GM12878 (cell line): Measurements from ENCODE around the gene MAMDC2. TPM values are rescaled to one million over a fixed set of nuclear protein-coding genes. Genes with fewer than 3 reads are reported as not detected.

ENCODE experiments used
- ATAC-seq: fragments of 200-7000 bp; cut with Tn5 transposase; 3 replicates; pipeline ENCODE4 v1.9.1; 2020; ENCODE audit warnings: mild to moderate bottlenecking, moderate library complexity
- BruUV-seq: library from RNA; stranded (reverse); fragments of 400-500 nt; replicated peaks from 2 replicates; lab custom pipeline; 2021; lab: Mats Ljungman, UMichigan
- CTCF ChIA-PET: fragments of 300-600 bp; sonication (Branson Sonifier 250); formaldehyde crosslinking; extraction: SDS; loops from one replicate; lab custom pipeline; 2021; ENCODE audit warnings: inconsistent platforms; lab: Yijun Ruan, JAX
- POLR2A ChIA-PET: fragments of 350-600 bp; formaldehyde crosslinking; extraction: SDS; loops from one replicate; lab custom pipeline; 2021; ENCODE audit warnings: inconsistent platforms; lab: Charles Lee
- RAD21 ChIA-PET: fragments of 300-600 bp; sonication (Branson Sonifier 250); formaldehyde crosslinking; loops from one replicate; lab custom pipeline; 2023; ENCODE audit warnings: antibody characterized with exemption; ENCODE audit not compliant: unreplicated experiment; lab: Charles Lee
- SMC1A ChIA-PET: fragments of 300-600 bp; sonication (Branson Sonifier 250); formaldehyde crosslinking; loops from one replicate; lab custom pipeline; 2023; ENCODE audit not compliant: unreplicated experiment, uncharacterized antibody; lab: Charles Lee
- DNase-seq: peaks from one replicate; pipeline ENCODE4 v3.0.0-alpha.2; 2011; ENCODE audit warnings: low read depth, low spot score
- FAIRE-seq: peaks from 3 replicates; lab custom pipeline; 2011; peaks lifted over from hg19 to GRCh38; lab: Jason Lieb, UNC
- H2AFZ ChIP-seq: 2 replicates; pipeline ENCODE4 v1.6.0; 2011; ENCODE audit warnings: low read depth, low read length, control low read depth; ENCODE audit not compliant: control insufficient read depth
- H3K27ac ChIP-seq: 2 replicates; pipeline ENCODE4 v1.5.1; 2011; ENCODE audit warnings: control low read depth; ENCODE audit not compliant: control insufficient read depth, insufficient read depth
- H3K27me3 ChIP-seq, 2 experiments: replicated peaks in 1 of 2; 2 replicates each; pipeline versions ENCODE4 v1.6.0 to v1.6.1; 2011; ENCODE audit warnings: low read length in 1 of 2; ENCODE audit not compliant: control insufficient read depth in 2 of 2, insufficient read depth in 2 of 2
- H3K36me3 ChIP-seq, 2 experiments: 2 replicates each; pipeline ENCODE4 v1.5.1; 2011; ENCODE audit warnings: low read length in 1 of 2; ENCODE audit not compliant: control insufficient read depth in 2 of 2, insufficient read depth in 2 of 2
- H3K4me1 ChIP-seq: 2 replicates; pipeline ENCODE4 v1.6.1; 2011; ENCODE audit warnings: mild to moderate bottlenecking, low read length, moderate library complexity, mixed read lengths; ENCODE audit not compliant: control insufficient read depth, insufficient read depth
- H3K4me2 ChIP-seq: 2 replicates; pipeline ENCODE4 v1.6.0; 2011; ENCODE audit warnings: control low read depth; ENCODE audit not compliant: control insufficient read depth, insufficient read depth
- H3K4me3 ChIP-seq: fragments of 200-600 bp; sonication (generic); 2 replicates; pipeline ENCODE4 v1.5.1; 2016
- H3K79me2 ChIP-seq: 2 replicates; pipeline ENCODE4 v1.6.0; 2011; ENCODE audit warnings: low read length; ENCODE audit not compliant: control insufficient read depth, insufficient read depth
- H3K9ac ChIP-seq: 2 replicates; pipeline ENCODE4 v1.8.0; 2011; ENCODE audit warnings: low read length, control low read depth, mixed read lengths; ENCODE audit not compliant: control insufficient read depth, insufficient read depth
- H3K9me3 ChIP-seq: replicated peaks from 3 replicates; pipeline ENCODE4 v1.5.1; 2011; ENCODE audit warnings: mild to moderate bottlenecking, low read length; ENCODE audit not compliant: control insufficient read depth, insufficient read depth
- H4K20me1 ChIP-seq: 2 replicates; pipeline ENCODE4 v1.6.0; 2011; ENCODE audit not compliant: control insufficient read depth, insufficient read depth
- MEF2B ChIP-seq: fragments of 450-650 bp; IDR thresholded peaks from 2 replicates; pipeline ENCODE4 v1.6.1; 2018; ENCODE audit warnings: mild to moderate bottlenecking, moderate library complexity; ENCODE audit not compliant: partially characterized antibody, poor library complexity, severe bottlenecking
- MYC ChIP-seq: IDR thresholded peaks from 2 replicates; pipeline ENCODE4 v1.6.1; 2011; ENCODE audit warnings: mild to moderate bottlenecking, low read length, moderate library complexity, inconsistent platforms; ENCODE audit not compliant: insufficient read depth, insufficient replicate concordance, insufficient read length, severe bottlenecking
- WGBS: methylation state at CpG from one replicate; pipeline ENCODE4 v1.1.6; 2016; ENCODE audit warnings: low lambda C conversion rate; ENCODE audit not compliant: insufficient replicate concordance, insufficient coverage; ENCODE audit errors: missing lambda C conversion rate; 5-methylcytosine and 5-hydroxymethylcytosine counted together
- in situ Hi-C: fragments of 300-500 bp; cut with MboI; formaldehyde crosslinking; loops from 9 replicates; pipeline ENCODE4 v1.14.3; 2018; ENCODE audit warnings: mixed read lengths
- intact Hi-C: fragments of 100-400 bp; cut with micrococcal nuclease; formaldehyde crosslinking; loops from one replicate; pipeline ENCODE4 v1.14.2; 2022; ENCODE audit not compliant: unreplicated experiment
- polyA plus RNA-seq, 11 experiments: library from polyadenylated mRNA; depleted of rRNA in 4 of 11; unstranded in 6 of 11; stranded (reverse) in 5 of 11; fragments of >200 nt; fragmentation: Nextera tagmentation in 4 of 11; fragmentation: Illumina TruSeq in 1 of 11; extraction: Ambion mirVana in 4 of 11; extraction: Trizol in 1 of 11; gene quantifications; 1 replicate in 1 of 11; 2 replicates in 10 of 11; pipeline versions ENCODE4 v1.2.1 to v1.2.3, GENCODE V29; 2011 to 2016; ENCODE audit warnings: inconsistent platforms in 2 of 11, missing spikeins in 2 of 11, low read depth in 1 of 11
- total RNA-seq, 4 experiments: library from RNA; depleted of rRNA in 3 of 4; stranded (reverse); fragments of >200 nt in 3 of 4; fragmentation: Illumina TruSeq in 1 of 4; extraction: Trizol in 1 of 4; gene quantifications; 2 replicates each; pipeline versions ENCODE4 v1.2.1 to v1.2.3, GENCODE V29; 2013 to 2021
- TF ChIP-seq, protein P1 (sequence below): IDR thresholded peaks from 2 replicates; pipeline ENCODE4 v1.6.1; 2012; ENCODE audit warnings: low read depth, low read length, improper control_type of control experiment

Gene MAMDC2
- total and polyA plus RNA-seq, 10 of the 15 experiments (the other 5 are each of a cell fraction or from before 2014, with no cell fraction given): 0.01 to 0.09 TPM; not detected in 8

DNA sequence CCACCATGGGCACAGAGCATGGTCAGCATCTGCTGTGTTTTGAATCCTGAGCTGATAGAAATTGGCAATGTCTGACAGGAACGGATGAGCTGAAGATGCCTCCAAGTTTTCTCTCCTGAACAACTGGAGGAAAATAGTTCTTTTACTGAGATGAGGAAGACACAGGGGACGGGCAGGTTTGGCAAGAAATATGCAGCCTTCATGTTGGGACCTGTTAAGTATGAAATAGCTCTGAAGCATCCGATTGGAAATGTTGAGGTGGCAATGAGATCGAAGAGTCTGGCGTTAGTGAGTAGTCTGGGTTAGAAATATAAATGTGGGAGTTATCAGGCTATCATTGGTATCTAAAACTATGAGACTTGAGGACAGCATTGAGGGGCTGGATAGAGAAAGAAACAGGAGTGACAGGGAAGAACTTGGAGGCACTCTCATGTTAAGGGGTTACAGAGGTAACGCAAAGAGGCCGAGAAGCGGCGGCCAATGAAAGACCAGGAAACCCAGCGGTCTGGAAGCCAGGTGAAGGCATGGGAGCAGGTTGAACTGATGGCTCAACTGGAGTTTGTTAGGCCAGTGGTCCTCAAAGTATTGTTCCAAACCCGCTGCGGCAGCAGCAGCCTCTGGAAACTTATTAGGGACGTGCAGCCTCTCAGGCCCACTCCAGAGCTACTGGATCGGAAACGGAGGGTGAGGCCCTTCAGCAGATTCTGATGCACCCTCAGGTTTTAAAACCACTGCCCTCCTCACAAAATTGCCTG is 1.0 kb upstream of the MAMDC2 start (continued):
- TF ChIP-seq MEF2B (no peak), MYC (no peak)

DNA sequence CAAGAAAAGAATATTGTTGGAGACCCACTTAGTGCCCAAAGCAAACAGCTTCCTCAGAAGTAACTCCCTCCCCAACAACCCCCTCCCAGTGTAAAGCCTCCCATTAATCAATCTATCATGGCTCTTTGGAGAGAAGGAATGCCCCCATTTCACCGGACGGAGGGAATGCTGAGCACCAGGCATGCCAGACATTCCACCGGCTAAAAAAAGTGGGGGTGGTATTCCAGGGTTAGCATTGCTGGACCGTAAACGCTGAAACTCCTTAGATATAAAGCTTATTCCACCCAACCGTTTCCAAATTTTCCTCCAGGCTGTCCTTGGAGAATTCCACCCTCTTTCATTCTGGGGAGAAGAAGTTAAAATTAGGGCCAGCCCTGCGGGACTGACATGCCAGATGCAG is 363 bp upstream of the MAMDC2 start:
- Histone ChIP-seq H3K79me2 (no peaks in the 10 kb centered on the region), H3K9me3 (no peaks in the 10 kb centered on the region), H3K36me3 (no peaks in the 10 kb centered on the region), H3K27me3 (peaks cover 5 to 9% of the 10 kb centered on the region in 2 experiments; a peak in 3 of 4 replicates), H3K4me2 (no peak overlapping the region), H4K20me1 (no peaks in the 10 kb centered on the region), H2AFZ (no peak overlapping the region), H3K4me3 (no peak overlapping the region), H3K27ac (no peak overlapping the region), H3K4me1 (no peaks in the 10 kb centered on the region), H3K9ac (no peak overlapping the region)
- ChIA-PET POLR2A (no interaction called here), CTCF (no interaction called here), RAD21 (no interaction called here), SMC1A (no interaction called here)
- ATAC-seq (no peak), FAIRE-seq (no peak), DNase-seq (no peak)
- BruUV-seq: no TSS peak
- WGBS: 48% methylated on average over 7 of the region's 7 CpGs
- in situ Hi-C loops (no loop called here), intact Hi-C loops (no loop called here)
- TF ChIP-seq, protein P1, sequence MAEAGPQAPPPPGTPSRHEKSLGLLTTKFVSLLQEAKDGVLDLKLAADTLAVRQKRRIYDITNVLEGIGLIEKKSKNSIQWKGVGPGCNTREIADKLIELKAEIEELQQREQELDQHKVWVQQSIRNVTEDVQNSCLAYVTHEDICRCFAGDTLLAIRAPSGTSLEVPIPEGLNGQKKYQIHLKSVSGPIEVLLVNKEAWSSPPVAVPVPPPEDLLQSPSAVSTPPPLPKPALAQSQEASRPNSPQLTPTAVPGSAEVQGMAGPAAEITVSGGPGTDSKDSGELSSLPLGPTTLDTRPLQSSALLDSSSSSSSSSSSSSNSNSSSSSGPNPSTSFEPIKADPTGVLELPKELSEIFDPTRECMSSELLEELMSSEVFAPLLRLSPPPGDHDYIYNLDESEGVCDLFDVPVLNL: no peak
